IMR-90 (cell line): Measurements from ENCODE around the gene ACTA2. TPM values are rescaled to one million over a fixed set of nuclear protein-coding genes. Genes with fewer than 3 reads are reported as not detected.

Experiments
- ATAC-seq: fragments of 200-7000 bp; cut with Tn5 transposase; 2 replicates; pipeline ENCODE4 v1.9.1; 2020; ENCODE audit warnings: low read depth, mild to moderate bottlenecking, moderate library complexity
- Bru-seq: library from RNA; stranded (reverse); fragments of 400-500 nt; gene quantifications from one replicate; lab custom pipeline; 2021; lab: Mats Ljungman, UMichigan
- BruChase-seq, 2 experiments: library from RNA; stranded (reverse); fragments of 400-500 nt; gene quantifications; one replicate each; lab custom pipeline; 2021; lab: Mats Ljungman, UMichigan
- BruUV-seq: library from RNA; stranded (reverse); fragments of 400-500 nt; replicated peaks from 2 replicates; lab custom pipeline; 2021; lab: Mats Ljungman, UMichigan
- CTCF ChIA-PET: fragments of 300-600 bp; formaldehyde crosslinking; extraction: SDS; loops from one replicate; lab custom pipeline; 2021; ENCODE audit warnings: antibody characterized with exemption; lab: Yijun Ruan, JAX
- POLR2A ChIA-PET: fragments of 300-600 bp; sonication (Branson Sonifier 250); formaldehyde crosslinking; loops from one replicate; lab custom pipeline; 2022; ENCODE audit warnings: antibody characterized with exemption; ENCODE audit not compliant: unreplicated experiment; lab: Charles Lee
- DNase-seq: peaks from one replicate; pipeline ENCODE4 v3.0.0; 2013
- H2AFZ ChIP-seq: replicated peaks from 2 replicates; pipeline ENCODE3; 2013; ENCODE audit warnings: low read length, mild to moderate bottlenecking; ENCODE audit not compliant: poor library complexity
- H2AK5ac ChIP-seq: 2 replicates; pipeline ENCODE4 v1.6.1; 2013; ENCODE audit warnings: low read depth, low read length, inconsistent platforms
- H2AK9ac ChIP-seq: replicated peaks from 2 replicates; pipeline ENCODE3; 2013; ENCODE audit warnings: mild to moderate bottlenecking, low read depth, low read length, moderate library complexity; ENCODE audit not compliant: poor library complexity
- H2BK120ac ChIP-seq: 2 replicates; pipeline ENCODE4 v1.6.1; 2013; ENCODE audit warnings: low read depth, low read length, inconsistent platforms
- H2BK15ac ChIP-seq: 3 replicates; pipeline ENCODE4 v1.6.1; 2013; ENCODE audit warnings: low read depth, low read length, inconsistent platforms
- H2BK20ac ChIP-seq: 2 replicates; pipeline ENCODE4 v1.6.1; 2013; ENCODE audit warnings: low read depth, mild to moderate bottlenecking, inconsistent platforms, low read length, moderate library complexity
- H2BK5ac ChIP-seq: 2 replicates; pipeline ENCODE4 v1.6.1; 2013; ENCODE audit warnings: mild to moderate bottlenecking, low read depth, low read length, inconsistent platforms; ENCODE audit not compliant: poor library complexity, severe bottlenecking
- H3K14ac ChIP-seq: replicated peaks from 2 replicates; pipeline ENCODE4 v1.6.1; 2013; ENCODE audit warnings: low read depth, low read length, inconsistent platforms
- H3K18ac ChIP-seq: 2 replicates; pipeline ENCODE4 v1.6.1; 2013; ENCODE audit warnings: low read depth, low read length, control low read depth
- H3K23ac ChIP-seq: 2 replicates; pipeline ENCODE4 v1.6.1; 2013; ENCODE audit warnings: low read depth, low read length, inconsistent platforms
- H3K27ac ChIP-seq: 2 replicates; pipeline ENCODE4 v1.5.1; 2013; ENCODE audit warnings: mild to moderate bottlenecking, control low read depth, low read length; ENCODE audit not compliant: insufficient read depth
- H3K27me3 ChIP-seq: 2 replicates; pipeline ENCODE4 v1.6.1; 2013; ENCODE audit warnings: low read length; ENCODE audit not compliant: control insufficient read depth, insufficient read depth
- H3K36me3 ChIP-seq: 2 replicates; pipeline ENCODE4 v1.6.1; 2013; ENCODE audit warnings: low read length, mixed read lengths; ENCODE audit not compliant: control insufficient read depth, insufficient read depth
- H3K4ac ChIP-seq: 2 replicates; pipeline ENCODE4 v1.6.1; 2013; ENCODE audit warnings: low read depth, low read length, inconsistent platforms
- H3K4me1 ChIP-seq: 2 replicates; pipeline ENCODE4 v1.6.1; 2013; ENCODE audit warnings: low read length, mixed read lengths; ENCODE audit not compliant: control insufficient read depth, insufficient read depth
- H3K4me2 ChIP-seq: 2 replicates; pipeline ENCODE4 v1.6.1; 2013; ENCODE audit warnings: low read depth, mild to moderate bottlenecking, control low read depth, low read length, moderate library complexity
- H3K4me3 ChIP-seq: 2 replicates; pipeline ENCODE4 v1.5.1; 2013; ENCODE audit warnings: low read depth, mild to moderate bottlenecking, control low read depth, low read length, moderate library complexity; ENCODE audit not compliant: insufficient read depth
- H3K56ac ChIP-seq: 2 replicates; pipeline ENCODE4 v1.6.1; 2013; ENCODE audit warnings: low read length, inconsistent platforms; ENCODE audit not compliant: insufficient read depth; ENCODE audit errors: extremely low read depth
- H3K79me1 ChIP-seq, 2 experiments: 2 replicates each; pipeline ENCODE4 v1.6.1; 2013; ENCODE audit warnings: low read length in 2 of 2, inconsistent platforms in 1 of 2, low read depth in 1 of 2
- H3K9ac ChIP-seq: 2 replicates; pipeline ENCODE4 v1.6.1; 2013; ENCODE audit warnings: low read depth, low read length, control low read depth
- H3K9me1 ChIP-seq: 2 replicates; pipeline ENCODE4 v1.6.1; 2013; ENCODE audit warnings: low read length, inconsistent platforms; ENCODE audit not compliant: insufficient read depth
- H3K9me3 ChIP-seq: 2 replicates; pipeline ENCODE4 v1.6.1; 2013; ENCODE audit warnings: low read length; ENCODE audit not compliant: control insufficient read depth, insufficient read depth
- H4K20me1 ChIP-seq: 2 replicates; pipeline ENCODE4 v1.6.1; 2013; ENCODE audit warnings: low read length, inconsistent platforms; ENCODE audit not compliant: insufficient read depth
- H4K5ac ChIP-seq: 2 replicates; pipeline ENCODE4 v1.6.1; 2013; ENCODE audit warnings: mild to moderate bottlenecking, low read depth, low read length, control low read depth
- H4K8ac ChIP-seq, 2 experiments: 2 replicates each; pipeline ENCODE4 v1.6.1; 2013; ENCODE audit warnings: low read depth in 2 of 2, low read length in 2 of 2, control low read depth in 1 of 2, inconsistent platforms in 1 of 2
- H4K91ac ChIP-seq: 2 replicates; pipeline ENCODE4 v1.6.1; 2013; ENCODE audit warnings: low read depth, low read length, inconsistent platforms; ENCODE audit not compliant: insufficient read depth
- MAZ ChIP-seq: IDR thresholded peaks from 2 replicates; pipeline ENCODE4 v1.6.1; 2012; ENCODE audit warnings: low read depth, mild to moderate bottlenecking, low read length, improper control_type of control experiment, moderate library complexity, borderline replicate concordance
- MXI1 ChIP-seq: IDR thresholded peaks from 2 replicates; pipeline ENCODE4 v1.6.1; 2012; ENCODE audit warnings: low read depth, mild to moderate bottlenecking, low read length, moderate library complexity, borderline replicate concordance
- NFE2L2 ChIP-seq: fragments of 150-350 bp; IDR thresholded peaks from 2 replicates; pipeline ENCODE4 v1.6.1; 2016; ENCODE audit warnings: low read depth, mild to moderate bottlenecking, low read length
- POLR2A ChIP-seq: IDR thresholded peaks from 2 replicates; pipeline ENCODE4 v1.6.1; 2012; ENCODE audit warnings: mild to moderate bottlenecking, low read depth, low read length
- WGBS, 2 experiments: methylation state at CpG; one replicate each; pipeline versions ENCODE4 v1.1.5 to v1.1.7; 2013; ENCODE audit warnings: missing lambda C conversion rate in 2 of 2; ENCODE audit not compliant: insufficient read length in 1 of 2; ENCODE audit errors: extremely low coverage in 2 of 2; 5-methylcytosine and 5-hydroxymethylcytosine counted together
- dilution Hi-C: fragments of 300-500 bp; cut with HindIII; formaldehyde crosslinking; loops from one replicate; pipeline ENCODE4 v1.14.3; 2018; ENCODE audit warnings: low sequenced_read_pairs; ENCODE audit not compliant: unreplicated experiment
- in situ Hi-C: fragments of 300-500 bp; cut with MboI; formaldehyde crosslinking; loops from 3 replicates; pipeline ENCODE4 v1.14.3; 2019; ENCODE audit warnings: low sequenced_read_pairs, inconsistent platforms, mixed read lengths
- intact Hi-C: fragments of 100-400 bp; cut with micrococcal nuclease; formaldehyde crosslinking; loops from 2 replicates; pipeline ENCODE4 v1.10.0; 2022
- long read RNA-seq: library from polyadenylated mRNA; unstranded; transcript quantifications from one replicate; pipeline ENCODE4 v2.0.0, GENCODE V29; 2021; ENCODE audit not compliant: unreplicated experiment
- polyA plus RNA-seq, 3 experiments: library from polyadenylated mRNA; depleted of rRNA; stranded (reverse); fragments of >200 nt; gene quantifications; 2 replicates each; pipeline ENCODE4 v1.2.3, GENCODE V29; 2012; ENCODE audit warnings: low replicate concordance in 1 of 3
- total RNA-seq: library from RNA; depleted of rRNA; stranded (reverse); fragments of >200 nt; gene quantifications from 2 replicates; pipeline ENCODE4 v1.2.3, GENCODE V29; 2012; rRNA removed

Gene ACTA2
- 757 and 978 TPM in 2 replicates for total RNA-seq
- 1,117 and 1,235 TPM in 2 replicates for polyA plus RNA-seq (2012; rRNA removed)
- 948 and 1,147 TPM in 2 replicates for polyA plus RNA-seq (2012; cell fraction: cytosol; rRNA removed)
- 396 and 625 TPM in 2 replicates for polyA plus RNA-seq (2012; cell fraction: nucleus; rRNA removed; ENCODE audit: low replicate concordance)
- percentile 99 among the genes with signal in this experiment for Bru-seq, nascent RNA
- percentile 84 among the genes with signal in this experiment for BruChase-seq, experiment 1, labeled RNA remaining after a 6-hour chase
- percentile 79 among the genes with signal in this experiment for BruChase-seq, experiment 2, labeled RNA remaining after a 2-hour chase
- long read RNA-seq, transcript ACTA2-201 (9 exons, 1,349 nt) = major isoform, 489 of 713 reads
- long read RNA-seq, partial matches to known transcripts = 76 of 713 reads
- long read RNA-seq, other reads (novel, unspliced or antisense) = 148 of 713 reads

DNA sequence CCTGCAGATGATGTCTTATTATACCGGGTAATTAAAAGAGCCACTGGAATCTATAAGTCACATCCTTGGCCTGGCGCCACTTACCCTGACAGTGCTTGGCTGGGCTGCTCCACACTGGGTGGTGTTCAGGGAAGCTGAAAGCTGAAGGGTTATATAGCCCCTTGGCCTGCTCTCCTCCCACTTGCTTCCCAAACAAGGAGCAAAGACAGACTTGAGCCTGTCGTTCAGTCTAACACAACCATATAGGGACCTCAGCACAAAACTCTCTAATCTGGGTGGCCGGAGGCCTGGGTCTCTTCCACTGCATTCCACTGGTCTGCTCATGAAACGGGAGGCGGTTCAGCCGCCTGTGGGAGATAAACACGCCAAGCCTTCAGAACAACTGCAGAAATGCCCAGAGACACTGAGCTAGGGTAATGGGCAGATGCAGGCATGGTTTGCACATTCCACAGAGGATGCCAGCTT lies at the start of gene ACTA2:
Gene ACTA2 (minus strand): TSS at position 127 of the 465 bp plus-strand sequence. CDS start 3,843 bp downstream, outside the sequence.
- Histone ChIP-seq H2AFZ (peak within 1 kb of the TSS; percentile 80), H3K79me1 (peaks cover 0 to 30% of the 10 kb centered on the region in 2 experiments; a peak in 3 of 4 replicates), H3K27ac (peak within 1 kb of the TSS; percentile 67), H4K91ac (peak within 1 kb of the TSS; percentile 82), H2AK9ac (peak within 1 kb of the TSS; percentile 62), H3K4me1 (peaks cover 15% of the 10 kb centered on the region), H4K8ac (peak within 1 kb of the TSS; percentile 7 to 67; a peak in 3 of 4 replicates), H4K20me1 (peaks cover 24% of the 10 kb centered on the region), H2BK120ac (peak within 1 kb of the TSS; percentile 64), H2AK5ac (peak within 1 kb of the TSS; percentile 65), H3K9me1 (0 out of 2 replicates have a peak, but pooled peaks cover 8% of the 10 kb centered on the region), H3K18ac (peak within 1 kb of the TSS; percentile 31), H2BK5ac (peak within 1 kb of the TSS; percentile 86), H2BK15ac (peak within 1 kb of the TSS; percentile 23; the same call in 2 of the 3 replicates), H3K36me3 (peaks cover 3% of the 10 kb centered on the region; the same call in 1 of the 2 replicates), H3K4me3 (peak within 1 kb of the TSS; percentile 36), H3K4ac (peak within 1 kb of the TSS; percentile 93), H3K27me3 (no peaks in the 10 kb centered on the region), H3K23ac (peak within 1 kb of the TSS; percentile 80), H3K9me3 (no peaks in the 10 kb centered on the region), H3K56ac (peak within 1 kb of the TSS; percentile 89), H4K5ac (peak within 1 kb of the TSS; percentile 60), H3K9ac (peak within 1 kb of the TSS; percentile 98), H3K4me2 (peak within 1 kb of the TSS; percentile 70), H3K14ac (peak within 1 kb of the TSS; percentile 95), H2BK20ac (peak within 1 kb of the TSS; percentile 78)
- ChIA-PET POLR2A (interaction anchor here (0.7 to 1.2 kb wide), 2 partner anchors 20 to 29 kb away, joined by 3 read pairs; no protein-coding TSS in a partner anchor), CTCF (no interaction called here)
- DNase-seq (peak; percentile 84), ATAC-seq (peak; percentile 67)
- peak; percentile 24; the same call in 1 of the 2 replicates for TF ChIP-seq MAZ
- TF ChIP-seq NFE2L2 = no peak
- TF ChIP-seq POLR2A = peak; percentile 84
- 0 out of 2 replicates have a peak, but pooled peaks have one; percentile 48 for TF ChIP-seq MXI1
- no TSS peak for BruUV-seq
- in situ Hi-C loops (no loop called here), dilution Hi-C loops (no loop called here), intact Hi-C loops (no loop called here)
- 6% methylated on average over 6 of the region's 8 CpGs; no CpG with 5 or more reads in 1 of the 2 experiments for WGBS, 2 experiments
